ENCODE data around the gene CDC25B. TPM values are rescaled to one million over a fixed set of nuclear protein-coding genes. Genes with fewer than 3 reads are reported as not detected.
A peak's percentile ranks its signal among the peaks of the same experiment; 100 is the strongest.

Gene CDC25B
- total and polyA plus RNA-seq, 2 of the 13 experiments (the other 11 are each of a cell fraction or from before 2014, with no cell fraction given): 14.5 to 19.4 TPM

DNA sequence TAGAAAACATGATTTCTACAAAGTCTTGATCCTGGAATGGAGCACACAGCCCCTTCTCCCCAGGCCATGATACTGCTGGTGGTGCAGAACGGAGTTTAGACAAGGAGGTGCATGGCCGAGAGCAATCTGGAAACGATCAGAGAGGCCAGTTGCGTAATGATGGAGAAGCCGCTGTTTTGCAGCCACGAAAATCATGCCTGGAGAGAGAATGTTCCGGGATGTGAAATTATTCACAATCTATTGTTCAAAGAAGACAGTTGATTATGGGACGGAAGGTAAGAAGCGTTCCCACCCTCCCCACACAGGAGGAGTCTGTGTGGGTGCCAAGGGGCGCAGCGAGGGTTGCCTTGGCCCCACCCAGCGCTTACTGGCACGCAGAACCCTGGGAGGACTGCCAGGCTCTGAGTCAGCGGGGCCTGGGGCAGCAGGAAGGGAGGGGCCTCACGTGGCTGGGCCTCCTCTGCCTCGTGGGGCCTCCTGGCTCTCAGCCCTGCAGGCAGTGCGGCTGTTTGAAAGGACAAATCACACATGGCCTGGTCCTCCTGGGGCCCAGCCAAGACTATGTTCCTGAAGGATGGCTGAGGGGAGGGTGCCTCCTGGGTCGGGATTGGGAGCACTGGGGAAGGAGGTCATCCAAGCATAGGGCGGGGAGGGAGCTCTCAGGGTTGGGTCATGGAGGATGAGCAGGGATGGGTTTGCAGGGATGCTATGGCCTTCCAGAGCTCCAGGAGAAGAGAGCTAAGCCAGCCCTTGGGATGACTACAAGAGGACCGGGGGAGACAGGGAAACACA, 15.6 kb downstream of the CDC25B start (continued):
- TF ChIP-seq ZNF513 (CRISPR knock-in tag; conservative IDR thresholded peaks at IDR 0.05) (0 out of 2 replicates have a peak, but pooled peaks have one; percentile 32), ZNF605 (CRISPR knock-in tag; IDR thresholded peaks at IDR 0.05) (peak; percentile 98), TFDP1 (CRISPR knock-in tag; IDR thresholded peaks at IDR 0.05; ENCODE audit: borderline replicate concordance) (peak; percentile 98), SPEN (CRISPR knock-in tag; IDR thresholded peaks at IDR 0.05; ENCODE audit: low read depth) (peak; percentile 95), CENPT (CRISPR knock-in tag; IDR thresholded peaks at IDR 0.05; ENCODE audit: low read depth) (peak; percentile 56; the same call in 1 of the 2 replicates), TMF1 (CRISPR knock-in tag; IDR thresholded peaks at IDR 0.05; ENCODE audit: low read depth) (peak; percentile 86), TOE1 (CRISPR knock-in tag; IDR thresholded peaks at IDR 0.05) (no peak), ZNF44 (CRISPR knock-in tag; IDR thresholded peaks at IDR 0.05) (peak; percentile 57; the same call in 1 of the 2 replicates), ZNF576 (CRISPR knock-in tag; IDR thresholded peaks at IDR 0.05) (no peak), NAIF1 (CRISPR knock-in tag; IDR thresholded peaks at IDR 0.05; ENCODE audit: borderline replicate concordance) (peak; percentile 78; the same call in 1 of the 2 replicates), REXO4 (CRISPR knock-in tag; IDR thresholded peaks at IDR 0.05; ENCODE audit: borderline replicate concordance) (no peak), CREM (IDR thresholded peaks at IDR 0.05) (0 out of 2 replicates have a peak, but pooled peaks have one; percentile 16), CREM (CRISPR knock-in tag; IDR thresholded peaks at IDR 0.05) (no peak), TBL1XR1 (IDR thresholded peaks at IDR 0.05; ENCODE audit: borderline replicate concordance, low read length, partially characterized antibody) (peak; percentile 72), ZBTB26 (CRISPR knock-in tag; IDR thresholded peaks at IDR 0.05; ENCODE audit: borderline replicate concordance) (peak; percentile 94), IKZF5 (CRISPR knock-in tag; IDR thresholded peaks at IDR 0.05) (peak; percentile 95), ZSCAN9 (CRISPR knock-in tag; IDR thresholded peaks at IDR 0.05; ENCODE audit: borderline replicate concordance) (peak; percentile 89), ZNF816 (CRISPR knock-in tag; IDR thresholded peaks at IDR 0.05; ENCODE audit: borderline replicate concordance) (peak; percentile 84; the same call in 1 of the 2 replicates)
- TF ChIP-seq, protein P1, sequence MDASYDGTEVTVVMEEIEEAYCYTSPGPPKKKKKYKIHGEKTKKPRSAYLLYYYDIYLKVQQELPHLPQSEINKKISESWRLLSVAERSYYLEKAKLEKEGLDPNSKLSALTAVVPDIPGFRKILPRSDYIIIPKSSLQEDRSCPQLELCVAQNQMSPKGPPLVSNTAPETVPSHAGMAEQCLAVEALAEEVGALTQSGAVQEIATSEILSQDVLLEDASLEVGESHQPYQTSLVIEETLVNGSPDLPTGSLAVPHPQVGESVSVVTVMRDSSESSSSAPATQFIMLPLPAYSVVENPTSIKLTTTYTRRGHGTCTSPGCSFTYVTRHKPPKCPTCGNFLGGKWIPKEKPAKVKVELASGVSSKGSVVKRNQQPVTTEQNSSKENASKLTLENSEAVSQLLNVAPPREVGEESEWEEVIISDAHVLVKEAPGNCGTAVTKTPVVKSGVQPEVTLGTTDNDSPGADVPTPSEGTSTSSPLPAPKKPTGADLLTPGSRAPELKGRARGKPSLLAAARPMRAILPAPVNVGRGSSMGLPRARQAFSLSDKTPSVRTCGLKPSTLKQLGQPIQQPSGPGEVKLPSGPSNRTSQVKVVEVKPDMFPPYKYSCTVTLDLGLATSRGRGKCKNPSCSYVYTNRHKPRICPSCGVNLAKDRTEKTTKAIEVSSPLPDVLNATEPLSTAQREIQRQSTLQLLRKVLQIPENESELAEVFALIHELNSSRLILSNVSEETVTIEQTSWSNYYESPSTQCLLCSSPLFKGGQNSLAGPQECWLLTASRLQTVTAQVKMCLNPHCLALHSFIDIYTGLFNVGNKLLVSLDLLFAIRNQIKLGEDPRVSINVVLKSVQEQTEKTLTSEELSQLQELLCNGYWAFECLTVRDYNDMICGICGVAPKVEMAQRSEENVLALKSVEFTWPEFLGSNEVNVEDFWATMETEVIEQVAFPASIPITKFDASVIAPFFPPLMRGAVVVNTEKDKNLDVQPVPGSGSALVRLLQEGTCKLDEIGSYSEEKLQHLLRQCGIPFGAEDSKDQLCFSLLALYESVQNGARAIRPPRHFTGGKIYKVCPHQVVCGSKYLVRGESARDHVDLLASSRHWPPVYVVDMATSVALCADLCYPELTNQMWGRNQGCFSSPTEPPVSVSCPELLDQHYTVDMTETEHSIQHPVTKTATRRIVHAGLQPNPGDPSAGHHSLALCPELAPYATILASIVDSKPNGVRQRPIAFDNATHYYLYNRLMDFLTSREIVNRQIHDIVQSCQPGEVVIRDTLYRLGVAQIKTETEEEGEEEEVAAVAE (CRISPR knock-in tag; IDR thresholded peaks at IDR 0.05; ENCODE audit: borderline replicate concordance): no peak

Data from HepG2 (cell line).